Right lobe of liver (tissue), 4 donors: ENCODE results near the gene LGR5.

ENCODE experiments used
- POLR2A ChIP-seq: fragments of 450-650 bp; IDR thresholded peaks from one replicate; pipeline ENCODE4 v1.6.1; 2017; ENCODE audit warnings: antibody characterized with exemption, mild to moderate bottlenecking
- TF ChIP-seq, protein P1 (sequence below), 4 donors: fragments of 200-600 bp in 3 of 4; fragments of 450-650 bp in 1 of 4; IDR thresholded peaks; one replicate each; pipeline versions ENCODE4 v1.5.1 to v1.8.0; 2016 to 2022; ENCODE audit warnings: antibody characterized with exemption in 4 of 4, mild to moderate bottlenecking in 2 of 4
- donor health status: DM: no; HTN: no; CAD: no.
- donor health status: DM: no; HTN: no; CAD: no.
- donor health status: DM: no; HTN: yes; CAD: no.

DNA sequence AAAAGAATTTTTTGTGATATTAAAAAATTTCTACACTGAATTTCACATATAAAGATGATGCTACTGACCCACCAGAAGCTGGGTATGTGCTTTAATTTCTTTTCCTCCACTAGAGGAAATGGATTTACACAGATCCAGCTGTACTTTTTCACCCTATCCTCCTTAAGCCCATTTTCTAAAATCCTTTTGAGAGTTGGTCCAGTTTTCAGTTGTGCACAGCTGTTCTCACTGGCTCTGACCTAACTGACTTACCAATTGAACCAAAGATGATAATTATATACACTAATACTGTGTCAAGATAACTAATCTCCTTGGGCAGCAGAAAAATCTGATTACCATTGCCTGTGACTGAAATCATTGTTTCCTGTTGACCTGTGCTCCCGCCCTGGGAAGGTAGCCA lies 115.6 kb downstream of the LGR5 start:
- TF ChIP-seq, protein P1, sequence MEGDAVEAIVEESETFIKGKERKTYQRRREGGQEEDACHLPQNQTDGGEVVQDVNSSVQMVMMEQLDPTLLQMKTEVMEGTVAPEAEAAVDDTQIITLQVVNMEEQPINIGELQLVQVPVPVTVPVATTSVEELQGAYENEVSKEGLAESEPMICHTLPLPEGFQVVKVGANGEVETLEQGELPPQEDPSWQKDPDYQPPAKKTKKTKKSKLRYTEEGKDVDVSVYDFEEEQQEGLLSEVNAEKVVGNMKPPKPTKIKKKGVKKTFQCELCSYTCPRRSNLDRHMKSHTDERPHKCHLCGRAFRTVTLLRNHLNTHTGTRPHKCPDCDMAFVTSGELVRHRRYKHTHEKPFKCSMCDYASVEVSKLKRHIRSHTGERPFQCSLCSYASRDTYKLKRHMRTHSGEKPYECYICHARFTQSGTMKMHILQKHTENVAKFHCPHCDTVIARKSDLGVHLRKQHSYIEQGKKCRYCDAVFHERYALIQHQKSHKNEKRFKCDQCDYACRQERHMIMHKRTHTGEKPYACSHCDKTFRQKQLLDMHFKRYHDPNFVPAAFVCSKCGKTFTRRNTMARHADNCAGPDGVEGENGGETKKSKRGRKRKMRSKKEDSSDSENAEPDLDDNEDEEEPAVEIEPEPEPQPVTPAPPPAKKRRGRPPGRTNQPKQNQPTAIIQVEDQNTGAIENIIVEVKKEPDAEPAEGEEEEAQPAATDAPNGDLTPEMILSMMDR (IDR thresholded peaks at IDR 0.05) = no peak
- no peak for TF ChIP-seq POLR2A
